Activated T-cell treated with anti-CD3 and anti-CD28 coated beads, Interleukin-2, amount 50 U/mL, for 24 hours (primary cell): ENCODE measurements around the gene EYS.
"Not testable (repeated sequence)": the region's sequence is repeated elsewhere in the genome, so short reads cannot be mapped to it uniquely, and the experiment has no call there.

Experiments
- DNase-seq: peaks from one replicate; pipeline ENCODE4 v3.0.0-alpha.2; 2020
- H3K27ac Mint-ChIP-seq: 2 replicates; pipeline ENCODE4 v1.8.0; 2020; ENCODE audit warnings: mild to moderate bottlenecking, mixed read lengths
- H3K27me3 Mint-ChIP-seq: 2 replicates; pipeline ENCODE4 v1.8.0; 2020; ENCODE audit warnings: mixed read lengths
- H3K36me3 Mint-ChIP-seq: 2 replicates; pipeline ENCODE4 v1.8.0; 2020; ENCODE audit warnings: low read depth, mixed read lengths
- H3K4me1 Mint-ChIP-seq: 2 replicates; pipeline ENCODE4 v1.8.0; 2020; ENCODE audit warnings: low read depth, mixed read lengths
- H3K4me3 Mint-ChIP-seq: 2 replicates; pipeline ENCODE4 v1.8.0; 2020; ENCODE audit warnings: mild to moderate bottlenecking, moderate library complexity, mixed read lengths
- H3K9me3 Mint-ChIP-seq: 2 replicates; pipeline ENCODE4 v1.8.0; 2020; ENCODE audit warnings: mixed read lengths

EYS gene

GRCh38 chr6:63739094-63739687 is 1967.8 kb downstream of the EYS start:
- H3K4me1 Mint-ChIP-seq: no peaks in the 10 kb centered on the region

GRCh38 chr6:63738190-63738589 is 1968.8 kb downstream of the EYS start:
- not testable (repeated sequence) for H3K27ac Mint-ChIP-seq, H3K36me3 Mint-ChIP-seq, H3K27me3 Mint-ChIP-seq, DNase-seq, H3K4me3 Mint-ChIP-seq, H3K4me1 Mint-ChIP-seq, H3K9me3 Mint-ChIP-seq

More at GRCh38 chr6:63739094-63739687, 1967.8 kb downstream of the EYS start:
- Mint-ChIP-seq H3K27ac (no peak overlapping the region), H3K27me3 (no peaks in the 10 kb centered on the region), H3K4me3 (no peak overlapping the region), H3K36me3 (peaks cover 3% of the 10 kb centered on the region), H3K9me3 (peaks cover 7% of the 10 kb centered on the region)
- no peak for DNase-seq

- Mint-ChIP-seq H3K27ac (no peak overlapping the region), H3K4me3 (no peak overlapping the region), H3K4me1 (no peaks in the 10 kb centered on the region), H3K36me3 (peaks cover 3% of the 10 kb centered on the region), H3K9me3 (peaks cover 7% of the 10 kb centered on the region), H3K27me3 (no peaks in the 10 kb centered on the region)
- DNase-seq: no peak
These were observed 1972.1 kb downstream of the EYS start for GRCh38 chr6:63734923-63735322.

- no peak overlapping the region for H3K27ac Mint-ChIP-seq
- no peaks in the 10 kb centered on the region for H3K4me1 Mint-ChIP-seq
- H3K9me3 Mint-ChIP-seq: peaks cover 7% of the 10 kb centered on the region
- no peak overlapping the region for H3K4me3 Mint-ChIP-seq
- H3K36me3 Mint-ChIP-seq: no peaks in the 10 kb centered on the region
- no peaks in the 10 kb centered on the region for H3K27me3 Mint-ChIP-seq
- DNase-seq: no peak
These were observed 1974.7 kb downstream of the EYS start for GRCh38 chr6:63732336-63732735.

GRCh38 chr6:63731930-63732329 is 1975.1 kb downstream of the EYS start:
- DNase-seq: no peak
- Mint-ChIP-seq H3K4me3 (no peak overlapping the region), H3K27ac (no peak overlapping the region), H3K36me3 (no peaks in the 10 kb centered on the region), H3K27me3 (no peaks in the 10 kb centered on the region), H3K9me3 (peaks cover 7% of the 10 kb centered on the region), H3K4me1 (no peaks in the 10 kb centered on the region)

GRCh38 chr6:63730311-63730710 is 1976.7 kb downstream of the EYS start:
- Mint-ChIP-seq H3K4me1 (no peaks in the 10 kb centered on the region), H3K27me3 (no peaks in the 10 kb centered on the region), H3K4me3 (no peak overlapping the region), H3K36me3 (no peaks in the 10 kb centered on the region), H3K27ac (no peak overlapping the region), H3K9me3 (peaks cover 2% of the 10 kb centered on the region)
- no peak for DNase-seq

GRCh38 chr6:63724721-63725120 is 1982.3 kb downstream of the EYS start:
- no peak overlapping the region for H3K27ac Mint-ChIP-seq
- no peaks in the 10 kb centered on the region for H3K36me3 Mint-ChIP-seq
- DNase-seq: no peak
- H3K9me3 Mint-ChIP-seq: no peaks in the 10 kb centered on the region
- no peaks in the 10 kb centered on the region for H3K27me3 Mint-ChIP-seq
- no peaks in the 10 kb centered on the region for H3K4me1 Mint-ChIP-seq
- H3K4me3 Mint-ChIP-seq: no peak overlapping the region

- H3K27ac Mint-ChIP-seq: no peak overlapping the region
- H3K27me3 Mint-ChIP-seq: no peaks in the 10 kb centered on the region
- H3K4me3 Mint-ChIP-seq: no peak overlapping the region
- no peak for DNase-seq
- no peaks in the 10 kb centered on the region for H3K9me3 Mint-ChIP-seq
- no peaks in the 10 kb centered on the region for H3K4me1 Mint-ChIP-seq
- peaks cover 3% of the 10 kb centered on the region for H3K36me3 Mint-ChIP-seq
These were observed 1985.8 kb downstream of the EYS start for GRCh38 chr6:63721181-63721580.

- Mint-ChIP-seq H3K4me1 (peaks cover 3% of the 10 kb centered on the region), H3K27me3 (no peaks in the 10 kb centered on the region), H3K36me3 (peaks cover 42% of the 10 kb centered on the region), H3K4me3 (no peak overlapping the region), H3K27ac (no peak overlapping the region), H3K9me3 (no peaks in the 10 kb centered on the region)
- no peak for DNase-seq
These were observed 1990.9 kb downstream of the EYS start for GRCh38 chr6:63716169-63716568.

GRCh38 chr6:63714091-63714490 is 1992.9 kb downstream of the EYS start:
- no peak overlapping the region for H3K4me3 Mint-ChIP-seq
- no peak for DNase-seq
- H3K36me3 Mint-ChIP-seq: peaks cover 62% of the 10 kb centered on the region
- no peaks in the 10 kb centered on the region for H3K27me3 Mint-ChIP-seq
- no peaks in the 10 kb centered on the region for H3K9me3 Mint-ChIP-seq
- H3K27ac Mint-ChIP-seq: no peak overlapping the region
- H3K4me1 Mint-ChIP-seq: peaks cover 3% of the 10 kb centered on the region

- Mint-ChIP-seq H3K4me1 (peaks cover 3% of the 10 kb centered on the region), H3K27ac (peak overlapping the region; percentile 42), H3K36me3 (peaks cover 67% of the 10 kb centered on the region), H3K27me3 (no peaks in the 10 kb centered on the region), H3K4me3 (no peak overlapping the region), H3K9me3 (no peaks in the 10 kb centered on the region)
- DNase-seq: no peak
These were observed 1993.7 kb downstream of the EYS start for GRCh38 chr6:63713332-63713731.

- no peaks in the 10 kb centered on the region for H3K9me3 Mint-ChIP-seq
- DNase-seq: no peak
- peaks cover 90% of the 10 kb centered on the region for H3K36me3 Mint-ChIP-seq
- no peaks in the 10 kb centered on the region for H3K27me3 Mint-ChIP-seq
- no peak overlapping the region for H3K27ac Mint-ChIP-seq
- no peak overlapping the region for H3K4me3 Mint-ChIP-seq
- peaks cover 25% of the 10 kb centered on the region for H3K4me1 Mint-ChIP-seq
These were observed 1997.9 kb downstream of the EYS start for GRCh38 chr6:63709148-63709547.

- no peak for DNase-seq
- no peak overlapping the region for H3K27ac Mint-ChIP-seq
- no peaks in the 10 kb centered on the region for H3K9me3 Mint-ChIP-seq
- H3K27me3 Mint-ChIP-seq: no peaks in the 10 kb centered on the region
- H3K36me3 Mint-ChIP-seq: peaks cover 89% of the 10 kb centered on the region
- no peak overlapping the region for H3K4me3 Mint-ChIP-seq
- peaks cover 24% of the 10 kb centered on the region for H3K4me1 Mint-ChIP-seq
These were observed 1998.4 kb downstream of the EYS start for GRCh38 chr6:63708631-63709030.

GRCh38 chr6:63706630-63707029 is 2000.4 kb downstream of the EYS start:
- Mint-ChIP-seq H3K4me3 (no peak overlapping the region), H3K4me1 (peaks cover 23% of the 10 kb centered on the region), H3K27ac (no peak overlapping the region), H3K36me3 (peaks cover 89% of the 10 kb centered on the region), H3K9me3 (no peaks in the 10 kb centered on the region), H3K27me3 (no peaks in the 10 kb centered on the region)
- DNase-seq: no peak

- H3K27ac Mint-ChIP-seq: peak overlapping the region; percentile 23
- H3K4me3 Mint-ChIP-seq: no peak overlapping the region
- no peaks in the 10 kb centered on the region for H3K27me3 Mint-ChIP-seq
- no peaks in the 10 kb centered on the region for H3K9me3 Mint-ChIP-seq
- H3K4me1 Mint-ChIP-seq: peaks cover 23% of the 10 kb centered on the region
- DNase-seq: no peak
- H3K36me3 Mint-ChIP-seq: peaks cover 89% of the 10 kb centered on the region
These were observed 2001.3 kb downstream of the EYS start for GRCh38 chr6:63705707-63706106.

GRCh38 chr6:63690221-63690620 is 2016.8 kb downstream of the EYS start:
- H3K4me3 Mint-ChIP-seq: no peak overlapping the region
- DNase-seq: no peak

More at GRCh38 chr6:63690221-63690620, 2016.8 kb downstream of the EYS start:
- no peaks in the 10 kb centered on the region for H3K27me3 Mint-ChIP-seq
- H3K27ac Mint-ChIP-seq: no peak overlapping the region
- H3K4me1 Mint-ChIP-seq: peaks cover 20% of the 10 kb centered on the region
- peaks cover 2% of the 10 kb centered on the region for H3K9me3 Mint-ChIP-seq
- peaks cover 62% of the 10 kb centered on the region for H3K36me3 Mint-ChIP-seq
